ENCODE measurements around the gene FANCG.

Gene FANCG

DNA sequence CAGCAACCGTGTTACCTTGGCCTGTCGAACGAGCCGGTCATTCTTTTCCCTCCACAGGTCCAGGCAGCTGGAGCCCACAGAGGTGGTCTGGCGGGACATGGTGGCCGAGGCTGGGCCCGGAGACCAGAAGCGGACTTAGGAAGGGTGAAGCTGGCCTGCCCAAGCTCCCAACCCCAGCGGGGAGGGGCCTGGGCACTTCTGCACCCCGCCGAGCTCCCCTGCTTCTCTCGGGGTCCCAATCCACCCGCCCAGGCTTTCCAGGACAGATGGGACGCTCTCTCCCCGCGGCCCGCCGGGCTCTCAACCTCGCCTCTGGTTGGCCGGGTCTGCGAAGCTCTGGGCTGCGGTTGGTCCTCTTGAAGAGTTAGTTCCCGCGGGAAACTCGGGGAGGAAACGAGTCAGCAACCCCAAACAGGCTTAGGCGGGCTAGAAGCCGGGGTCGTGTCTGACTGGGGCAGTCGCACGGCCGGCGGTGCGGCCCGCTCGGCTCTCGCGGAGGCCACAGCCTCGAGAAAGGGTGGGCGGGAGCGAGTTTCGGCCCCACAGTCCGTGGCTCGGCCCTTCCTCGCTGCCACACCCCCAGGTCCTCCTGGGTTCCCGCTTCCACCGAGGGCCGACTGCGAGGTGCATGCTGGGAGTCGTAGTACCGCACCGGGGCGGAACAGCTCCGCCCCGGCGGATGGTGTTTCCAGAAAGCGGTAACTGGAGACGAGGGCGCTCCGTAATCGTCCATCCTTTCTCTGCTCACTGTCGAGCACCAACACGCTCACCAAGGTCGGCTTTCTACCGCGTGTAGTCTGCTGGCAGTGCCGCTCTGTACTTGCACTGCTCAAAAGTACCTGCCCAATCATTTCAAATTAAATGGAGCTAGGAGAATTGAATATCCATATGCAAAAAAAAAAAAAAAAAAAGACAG lies at the start of gene FANCG:
FANCG (minus strand) TSS at position 517 of the 916 bp plus-strand sequence; CDS start at position 99, 418 bp downstream.
- peak; percentile 94 to 97 for DNase-seq

GRCh38 chr9:35116898-35117551 lies 37.3 kb upstream of the FANCG start:
- peak; percentile 90 to 92 for DNase-seq

- DNase-seq: no peak
Measured at GRCh38 chr9:35116539-35116897, 36.8 kb upstream of the FANCG start.

- DNase-seq: peak; percentile 93 to 94
Measured at GRCh38 chr9:35115680-35116538, 36.2 kb upstream of the FANCG start, which contains the start of gene ATOSB. Gene ATOSB, minus strand, starts transcription at chr9:35115862. Its CDS starts 7,588 bp downstream, at chr9:35108274.

DNA sequence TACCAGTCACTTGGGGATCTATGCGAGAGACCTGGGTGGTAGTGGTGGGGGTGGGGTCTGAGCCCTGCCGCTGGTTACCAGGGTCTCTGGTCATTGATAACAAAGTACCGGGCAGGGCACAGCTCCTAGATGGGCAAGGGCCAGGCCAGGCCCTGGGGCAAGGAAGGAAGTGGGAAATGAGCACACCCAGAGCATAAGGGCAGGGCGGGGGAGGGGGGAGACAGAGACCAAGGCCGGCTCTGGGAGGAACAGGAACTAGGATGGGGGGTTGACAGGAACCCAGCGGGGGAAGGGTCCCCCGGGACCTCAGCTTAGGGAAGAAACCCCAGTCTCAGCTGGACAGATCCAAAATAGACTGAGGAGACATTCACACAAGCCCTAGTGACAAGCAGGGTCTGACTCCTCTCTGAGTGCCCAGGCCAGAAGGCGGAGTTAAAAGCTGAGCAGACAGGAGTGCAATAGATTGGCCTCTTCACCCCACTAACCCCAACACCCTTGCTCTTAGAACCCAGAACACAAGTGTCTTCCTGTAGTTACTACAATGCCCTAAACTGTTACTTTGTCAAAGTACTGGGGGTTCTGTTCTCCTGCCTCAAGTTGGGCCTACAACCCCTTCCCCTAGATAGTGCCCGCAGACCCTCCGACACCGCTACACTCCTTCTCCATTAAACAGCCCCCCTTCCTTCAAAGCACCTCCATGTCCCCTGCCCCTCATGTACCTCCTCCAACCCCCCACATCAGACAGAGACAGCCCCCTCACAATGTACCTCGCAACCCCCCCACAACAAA lies 35.3 kb upstream of the FANCG start:
- DNase-seq: no peak

DNA sequence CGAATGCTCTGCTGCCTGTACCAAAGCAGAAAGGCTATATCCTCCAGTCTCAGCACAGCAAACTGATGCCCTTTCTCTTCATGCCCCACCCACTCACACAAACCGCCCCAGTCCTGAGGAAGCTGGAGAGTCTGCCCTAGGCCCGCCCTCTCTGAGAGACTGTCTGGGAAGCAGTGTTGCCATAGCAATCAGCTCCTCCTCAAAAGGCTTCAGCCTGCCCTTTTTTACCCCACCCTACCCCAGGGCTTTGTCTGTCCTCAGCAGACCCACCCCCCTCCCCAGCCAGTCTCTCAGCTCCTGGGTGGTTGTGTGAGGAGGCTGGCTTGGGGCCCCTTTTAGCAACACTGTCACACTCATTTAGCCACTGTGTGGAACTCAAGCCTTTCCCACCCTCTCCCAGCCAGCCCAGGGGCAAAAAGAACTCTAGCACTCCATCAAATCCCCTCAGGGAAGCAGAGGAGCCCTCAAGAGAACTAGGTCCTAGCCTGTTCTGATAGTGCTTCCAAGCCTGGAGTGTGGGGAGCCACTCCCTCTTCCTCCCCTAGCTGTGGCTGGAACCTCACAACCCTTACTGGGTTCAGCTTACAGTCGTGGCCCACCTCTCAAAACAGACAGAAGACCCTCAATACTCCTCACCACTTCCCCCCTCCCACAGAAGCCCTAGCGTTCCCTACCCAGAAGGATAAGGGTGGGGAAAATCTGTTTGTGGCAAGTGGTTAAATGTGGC lies 34.5 kb upstream of the FANCG start:
- peak; percentile 10 to 36 for DNase-seq

DNA sequence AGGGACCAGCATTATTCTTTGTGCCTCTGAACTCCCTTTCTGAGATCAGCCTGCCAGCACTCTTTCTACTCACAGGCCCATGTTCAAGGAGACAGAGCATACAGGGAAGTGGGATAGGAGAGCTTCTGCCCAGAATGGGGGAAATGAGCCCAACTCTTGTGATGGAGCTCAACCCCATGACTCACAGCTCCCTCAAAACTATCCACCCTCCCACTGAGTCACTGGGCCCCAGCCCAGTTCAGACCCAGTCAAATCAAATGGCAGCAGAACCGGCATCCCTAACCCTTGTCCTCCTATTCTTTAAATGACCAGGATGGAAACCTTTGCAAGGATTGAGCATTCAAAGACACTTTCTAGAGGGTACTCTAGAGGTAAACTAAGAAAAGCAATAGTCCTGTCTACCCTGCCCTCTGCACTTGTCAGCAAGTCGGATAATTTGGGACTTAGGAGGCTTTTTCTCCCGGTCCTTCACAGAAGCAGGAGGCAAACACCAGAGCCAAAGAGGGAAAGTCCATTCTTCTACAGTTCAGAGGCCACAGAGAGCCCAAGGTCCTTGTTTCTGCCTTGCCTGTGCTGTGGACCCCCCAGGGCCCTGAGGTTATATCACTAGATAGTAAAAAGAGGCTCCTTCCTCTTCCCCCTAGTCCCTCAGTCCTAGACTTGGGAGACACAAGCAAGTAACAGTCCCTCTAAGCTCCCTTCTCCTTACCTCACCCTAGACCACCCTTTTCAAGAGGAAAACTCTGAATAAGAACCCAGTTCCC lies 32.7 kb upstream of the FANCG start:
- no peak for DNase-seq

DNA sequence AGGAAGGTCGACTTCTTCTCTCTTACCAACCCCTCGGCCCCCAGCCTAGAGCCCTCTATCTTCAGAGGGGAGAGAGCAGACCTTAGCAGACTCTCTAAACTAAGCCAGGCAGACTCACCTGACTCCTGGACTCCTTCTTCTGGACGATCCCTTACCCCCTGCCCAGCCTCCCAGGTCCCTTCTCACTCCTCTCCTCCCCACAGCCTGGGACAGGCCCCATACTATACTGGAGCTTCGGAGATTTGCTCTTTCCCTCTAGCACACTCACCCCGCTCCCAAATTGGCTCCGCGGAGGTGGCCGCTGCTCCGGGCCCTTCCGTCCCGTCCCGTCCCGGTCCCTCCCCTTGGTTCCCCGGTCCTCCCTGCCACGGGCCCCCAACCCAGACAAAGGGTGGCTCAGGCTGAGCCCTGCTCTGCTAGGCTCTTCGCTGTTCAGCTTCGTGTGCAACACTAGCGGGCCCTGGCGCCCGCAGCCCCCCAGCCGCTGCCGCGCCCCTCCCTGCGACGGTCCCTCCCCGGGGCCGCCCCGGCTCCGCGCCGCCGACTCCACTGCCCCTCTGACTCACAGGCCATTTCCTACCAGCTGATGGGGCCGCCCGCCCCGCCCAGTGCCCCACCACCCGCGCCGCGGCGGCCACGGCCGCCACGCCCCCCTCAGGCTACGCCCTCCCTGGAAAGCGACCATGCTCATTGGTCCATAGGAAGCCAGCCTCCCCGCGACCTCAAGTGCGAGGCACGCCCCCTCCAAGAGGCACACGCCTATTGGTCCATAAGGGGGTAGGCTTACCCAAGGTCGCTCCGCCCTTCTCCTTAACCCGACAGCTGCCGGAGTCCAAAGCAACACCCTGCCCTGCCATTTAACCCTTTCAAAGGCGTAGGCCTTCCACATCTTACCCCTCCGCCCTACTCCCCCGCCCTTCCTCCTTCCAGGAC lies 31.5 kb upstream of the FANCG start:
- DNase-seq: peak; percentile 98 to 99

DNA sequence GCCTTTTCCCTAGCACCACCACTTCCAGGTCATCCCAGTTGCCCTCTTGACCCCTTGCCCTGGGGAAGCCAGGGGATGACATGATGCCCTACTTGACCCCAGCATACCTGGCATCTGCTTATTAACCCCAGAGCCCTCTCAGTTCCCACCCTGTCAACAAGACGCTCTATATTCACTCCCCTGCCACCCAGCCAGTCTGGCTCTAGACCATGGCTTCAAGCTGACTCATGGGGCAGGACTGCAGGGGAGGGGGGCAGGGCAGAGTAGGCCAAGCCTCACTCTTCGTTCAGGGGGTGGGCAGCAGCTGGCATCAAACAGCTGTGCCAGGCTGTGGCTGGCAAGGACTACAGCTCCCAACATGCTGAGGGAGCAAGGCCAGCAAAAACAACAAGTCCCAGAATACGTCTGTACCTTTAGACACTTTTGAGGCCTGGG lies 30.6 kb upstream of the FANCG start:
- DNase-seq: no peak

DNA sequence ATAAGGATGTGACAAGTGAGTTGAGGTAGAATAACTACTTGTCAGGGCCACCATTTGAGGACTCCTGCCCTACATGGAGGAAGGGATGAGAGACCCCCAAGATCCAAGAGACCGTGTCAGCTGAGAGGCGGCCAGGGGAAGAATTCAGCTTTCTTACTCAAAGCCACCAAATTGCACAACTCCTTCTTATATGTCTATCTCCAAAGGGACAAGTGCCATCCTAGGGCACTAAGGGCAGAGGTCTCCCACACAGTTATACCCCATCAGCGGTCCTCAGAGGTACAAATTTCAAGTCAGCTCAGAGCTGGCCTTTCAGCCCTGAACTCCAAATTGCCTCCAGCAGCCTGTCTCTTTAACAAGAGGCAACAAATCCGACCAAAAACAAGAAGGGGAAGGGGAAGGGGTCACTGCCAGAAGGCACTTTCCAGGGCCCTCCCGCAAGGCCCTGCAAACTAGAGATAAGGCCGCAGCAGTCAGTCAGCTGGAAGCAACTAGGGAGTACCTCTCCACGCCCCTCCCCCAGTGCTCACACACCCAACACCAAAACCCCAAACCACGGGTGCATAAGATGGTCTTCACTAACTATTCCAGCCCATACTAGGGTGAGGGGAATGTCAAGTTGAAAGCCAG lies 29.3 kb upstream of the FANCG start:
- DNase-seq: no peak

DNA sequence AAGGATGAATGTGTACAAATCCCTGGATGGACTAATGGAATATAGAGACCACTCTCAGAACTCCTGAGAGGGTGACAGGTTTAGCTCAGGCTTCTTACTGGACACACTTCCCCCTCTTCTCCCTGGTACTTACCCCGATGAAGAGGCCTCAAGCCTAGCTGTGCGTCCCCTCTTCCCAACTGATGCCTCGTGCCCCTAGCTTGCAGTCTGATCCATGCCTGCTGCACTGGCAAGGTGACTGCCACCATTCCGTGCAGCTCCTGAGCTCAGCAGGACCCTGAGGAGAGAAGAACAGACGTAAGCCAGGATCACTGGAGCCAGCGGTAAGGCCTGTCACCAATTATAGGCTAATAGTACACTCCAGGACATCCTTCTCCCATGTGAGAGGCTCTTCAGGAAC lies 28.7 kb upstream of the FANCG start:
- no peak for DNase-seq

DNA sequence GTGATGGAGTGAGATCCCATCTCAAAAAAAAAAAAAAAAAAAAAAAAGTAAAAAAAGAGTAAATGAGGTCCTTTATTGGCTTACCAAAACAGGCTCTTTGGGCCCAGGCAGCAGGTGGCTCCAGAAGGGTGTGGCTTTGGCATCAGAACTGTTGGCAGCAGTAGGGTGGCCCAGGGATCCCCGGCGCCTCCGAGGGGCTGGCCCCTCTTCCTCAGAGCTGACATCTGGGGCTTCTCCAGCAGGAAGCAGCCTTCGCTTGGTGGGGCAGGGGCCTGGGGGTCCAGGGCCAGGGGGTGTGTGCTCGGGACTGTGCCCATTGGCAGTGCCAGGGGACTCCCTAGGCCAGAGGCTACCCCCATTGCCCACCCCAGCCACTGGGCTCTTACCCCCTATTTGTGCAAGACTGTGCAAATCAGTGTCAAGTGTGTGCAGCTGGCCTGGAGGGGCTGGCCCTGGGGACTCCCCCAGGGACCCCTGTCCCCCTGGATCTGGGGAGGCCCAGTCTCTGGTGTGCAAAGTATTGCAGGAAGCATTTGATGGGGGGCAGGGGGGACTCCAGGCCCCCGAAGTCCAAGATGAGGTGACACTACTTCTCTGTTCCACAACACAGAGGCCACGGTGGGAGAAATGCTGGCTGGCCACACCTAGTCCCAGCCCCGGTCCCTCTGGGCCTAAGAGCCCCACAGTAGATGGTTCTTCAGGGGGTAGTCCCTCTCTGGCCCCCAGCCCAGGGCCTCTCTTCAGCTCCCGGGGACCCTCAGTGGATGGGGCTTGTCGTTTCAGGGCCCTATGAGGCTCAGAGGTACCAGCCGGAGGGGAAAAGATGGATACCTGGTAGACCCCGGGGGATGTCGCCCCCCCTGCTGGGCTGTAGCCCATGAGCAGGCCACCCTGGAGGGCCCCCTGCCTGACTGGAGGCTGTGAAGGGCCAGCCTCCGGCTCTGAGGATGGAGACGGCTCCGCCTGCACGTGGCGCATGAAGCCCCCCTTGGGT lies 27.9 kb upstream of the FANCG start:
- DNase-seq: no peak

DNA sequence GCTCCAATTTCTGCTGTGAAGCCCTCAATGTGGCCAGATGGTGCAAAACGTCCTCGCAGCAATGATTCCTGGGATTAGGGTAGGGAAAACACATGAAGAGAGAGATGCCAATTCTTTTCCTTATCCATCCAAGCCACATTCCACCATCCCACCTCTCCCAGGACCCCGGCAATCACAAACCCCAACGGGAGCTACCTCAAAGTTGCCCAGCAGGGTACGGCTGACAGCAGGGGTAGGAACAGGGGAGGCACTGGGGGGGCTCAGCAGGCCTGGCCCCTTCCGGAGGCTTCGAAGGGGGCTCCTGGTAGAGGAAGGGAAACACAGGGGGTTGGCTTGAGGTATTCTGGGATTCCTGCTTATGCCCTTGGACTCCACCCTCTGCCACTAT lies 26.6 kb upstream of the FANCG start:
- DNase-seq: no peak

DNA sequence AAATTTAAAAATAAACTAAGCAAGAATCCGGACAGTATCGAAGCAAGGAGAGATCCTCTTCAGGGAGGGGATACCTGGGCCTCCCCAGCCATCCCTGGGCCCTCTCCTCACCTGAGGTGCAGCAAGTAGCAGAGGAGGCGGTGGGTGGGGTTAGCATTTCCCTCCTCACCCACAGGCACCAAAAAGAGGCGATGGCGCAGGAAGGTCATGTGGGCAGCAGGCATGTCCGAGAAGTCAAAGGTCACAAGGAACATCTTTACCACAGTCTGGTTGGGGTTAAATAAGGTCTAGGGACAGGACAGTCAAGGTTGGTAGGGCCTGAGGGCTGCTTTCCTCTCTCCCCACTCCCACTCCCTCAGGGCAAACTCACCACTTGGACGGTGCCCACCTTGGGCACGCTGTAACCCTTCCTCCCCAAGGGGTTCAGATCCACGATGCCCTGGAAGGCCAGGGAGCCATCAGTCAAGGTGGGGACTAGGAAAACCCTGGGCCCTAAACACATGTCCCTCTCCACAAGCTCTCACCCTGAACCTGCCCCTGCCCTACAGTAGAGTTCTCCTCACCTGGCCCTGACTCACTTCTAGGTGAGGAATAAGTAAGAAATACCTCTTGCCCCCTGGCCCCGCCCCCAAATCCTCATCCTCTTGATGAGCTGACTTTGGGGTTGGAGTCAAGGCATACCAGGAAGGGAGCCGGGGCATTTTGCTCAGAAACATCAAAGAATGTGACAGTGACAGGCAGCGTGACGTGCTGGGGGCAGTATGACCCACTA lies 26.0 kb upstream of the FANCG start:
- DNase-seq: no peak

- no peak for DNase-seq
Measured at GRCh38 chr9:35105126-35105525, 25.4 kb upstream of the FANCG start.

GRCh38 chr9:35104586-35104985 lies 24.8 kb upstream of the FANCG start:
- no peak for DNase-seq

DNA sequence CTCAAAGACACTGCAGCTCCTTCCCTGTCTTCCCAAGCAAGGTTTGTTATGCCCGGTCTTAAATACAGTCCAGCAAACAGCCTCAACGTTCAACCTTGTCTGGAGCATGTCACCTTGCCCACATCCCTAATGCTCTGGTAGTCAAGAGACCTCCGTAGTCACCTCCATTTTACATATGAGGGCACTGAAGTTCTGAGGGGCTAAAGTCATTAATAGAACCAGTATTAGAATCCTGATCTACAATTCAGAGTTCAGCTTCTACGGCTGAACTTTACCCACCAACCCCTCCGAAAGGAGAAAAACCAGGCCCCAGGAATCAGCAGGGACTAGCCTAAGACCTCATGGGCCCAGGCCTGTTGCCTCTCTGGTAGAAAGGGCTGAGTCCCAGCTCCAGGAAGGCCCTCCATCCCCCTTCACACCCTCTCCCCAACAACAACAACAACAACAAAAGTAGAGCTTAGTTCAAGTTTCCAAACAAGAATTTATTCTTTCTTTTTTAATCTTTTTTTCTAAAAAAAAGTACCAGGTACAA lies 24.0 kb upstream of the FANCG start:
- no peak for DNase-seq

Data from NCI-H2081 (cell line).